ENCODE results near the gene DDX51. TPM values are rescaled to one million over a fixed set of nuclear protein-coding genes. Genes with fewer than 3 reads are reported as not detected.

Gene DDX51
- total and polyA plus RNA-seq, 2 of the 4 experiments (the other 2 are of a cell fraction): 3.8 to 14.5 TPM

DNA sequence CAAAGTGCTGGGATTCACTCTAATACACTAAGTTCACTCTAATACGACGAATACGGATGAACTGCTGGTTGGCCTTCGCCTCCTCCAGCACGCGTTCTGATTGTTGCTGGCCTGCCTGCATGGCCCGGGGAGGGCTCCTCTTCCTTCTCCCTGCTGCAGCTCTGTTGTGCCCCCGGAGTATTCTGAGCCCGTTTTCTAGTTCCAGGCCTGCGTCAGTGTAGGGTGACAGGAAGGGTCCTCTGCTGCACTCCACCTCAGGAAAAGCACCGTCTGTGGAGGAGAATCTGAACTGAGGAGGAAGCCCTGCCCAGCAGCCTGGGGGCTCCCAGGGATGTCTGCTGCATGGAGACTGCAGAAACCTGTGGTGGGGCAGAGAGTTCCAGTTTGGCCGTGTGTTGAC lies 44.4 kb downstream of the DDX51 start:
- ATAC-seq (ENCODE audit: low read depth) (no peak), DNase-seq (no peak)
- H3K56ac ChIP-seq (ENCODE audit: extremely low read depth, insufficient read depth, low read length): no peak overlapping the region
- H3K36me3 ChIP-seq (ENCODE audit: control insufficient read depth, insufficient read depth, low read length): peaks cover 11% of the 10 kb centered on the region; the same call in 1 of the 2 replicates
- TF ChIP-seq MAFK (IDR thresholded peaks at IDR 0.05; ENCODE audit: low read depth, low read length) (no peak), FOS (IDR thresholded peaks at IDR 0.05; ENCODE audit: low read depth, low read length) (no peak), MAZ (IDR thresholded peaks at IDR 0.05; ENCODE audit: borderline replicate concordance, low read depth, low read length) (no peak), POLR2A (IDR thresholded peaks at IDR 0.05; ENCODE audit: low read depth, low read length) (no peak), RFX5 (IDR thresholded peaks at IDR 0.05; ENCODE audit: low read depth, low read length) (no peak), CHD1 (IDR thresholded peaks at IDR 0.05; ENCODE audit: low read depth, low read length) (no peak), CEBPB (IDR thresholded peaks at IDR 0.05; ENCODE audit: low read depth, low read length) (no peak), BHLHE40 (IDR thresholded peaks at IDR 0.05; ENCODE audit: low read depth, low read length) (no peak), RAD21 (IDR thresholded peaks at IDR 0.05; ENCODE audit: low read length) (no peak), RCOR1 (IDR thresholded peaks at IDR 0.05; ENCODE audit: insufficient replicate concordance, low read length) (no peak), MXI1 (IDR thresholded peaks at IDR 0.05; ENCODE audit: borderline replicate concordance, low read depth, low read length) (no peak), USF2 (IDR thresholded peaks at IDR 0.05; ENCODE audit: low read depth, low read length) (no peak), NFE2L2 (IDR thresholded peaks at IDR 0.05; ENCODE audit: low read depth, low read length) (no peak), SMC3 (IDR thresholded peaks at IDR 0.05; ENCODE audit: low read depth, low read length) (no peak), ELK1 (IDR thresholded peaks at IDR 0.05; ENCODE audit: borderline replicate concordance, low read depth, low read length) (no peak)
- TF ChIP-seq, protein P1, sequence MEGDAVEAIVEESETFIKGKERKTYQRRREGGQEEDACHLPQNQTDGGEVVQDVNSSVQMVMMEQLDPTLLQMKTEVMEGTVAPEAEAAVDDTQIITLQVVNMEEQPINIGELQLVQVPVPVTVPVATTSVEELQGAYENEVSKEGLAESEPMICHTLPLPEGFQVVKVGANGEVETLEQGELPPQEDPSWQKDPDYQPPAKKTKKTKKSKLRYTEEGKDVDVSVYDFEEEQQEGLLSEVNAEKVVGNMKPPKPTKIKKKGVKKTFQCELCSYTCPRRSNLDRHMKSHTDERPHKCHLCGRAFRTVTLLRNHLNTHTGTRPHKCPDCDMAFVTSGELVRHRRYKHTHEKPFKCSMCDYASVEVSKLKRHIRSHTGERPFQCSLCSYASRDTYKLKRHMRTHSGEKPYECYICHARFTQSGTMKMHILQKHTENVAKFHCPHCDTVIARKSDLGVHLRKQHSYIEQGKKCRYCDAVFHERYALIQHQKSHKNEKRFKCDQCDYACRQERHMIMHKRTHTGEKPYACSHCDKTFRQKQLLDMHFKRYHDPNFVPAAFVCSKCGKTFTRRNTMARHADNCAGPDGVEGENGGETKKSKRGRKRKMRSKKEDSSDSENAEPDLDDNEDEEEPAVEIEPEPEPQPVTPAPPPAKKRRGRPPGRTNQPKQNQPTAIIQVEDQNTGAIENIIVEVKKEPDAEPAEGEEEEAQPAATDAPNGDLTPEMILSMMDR (conservative IDR thresholded peaks at IDR 0.05; ENCODE audit: low read depth, low read length): no peak
- no peak overlapping the region for H2AFZ ChIP-seq (replicated peaks; ENCODE audit: low read length, poor library complexity)
- no peak overlapping the region for H3K27ac ChIP-seq (ENCODE audit: insufficient read depth, low read length)
- no peak overlapping the region for H2BK20ac ChIP-seq (ENCODE audit: low read depth, low read length)
- H3K9me3 ChIP-seq (ENCODE audit: control insufficient read depth, insufficient read depth, low read length): no peaks in the 10 kb centered on the region
- H2BK15ac ChIP-seq (ENCODE audit: low read depth, low read length): no peak overlapping the region
- intact Hi-C loops (cut with micrococcal nuclease): no loop called here
- H3K14ac ChIP-seq (replicated peaks; ENCODE audit: low read depth, low read length): no peak overlapping the region
- H4K5ac ChIP-seq (ENCODE audit: low read depth, low read length): no peak overlapping the region
- no peak overlapping the region for H4K8ac ChIP-seq (ENCODE audit: low read depth in 2 of 2, low read length in 2 of 2)
- no peaks in the 10 kb centered on the region; the same call in 1 of the 2 replicates for H4K20me1 ChIP-seq (ENCODE audit: insufficient read depth, low read length)
- no TSS peak for BruUV-seq (replicated peaks)
- ChIA-PET CTCF (no interaction called here), POLR2A (ENCODE audit: unreplicated experiment) (no interaction called here)
- no peaks in the 10 kb centered on the region for H3K27me3 ChIP-seq (ENCODE audit: control insufficient read depth, insufficient read depth, low read length)
- no peak overlapping the region for H4K91ac ChIP-seq (ENCODE audit: insufficient read depth, low read depth, low read length)
- 0 out of 2 replicates have a peak, but pooled peaks cover 3% of the 10 kb centered on the region for H3K9me1 ChIP-seq (ENCODE audit: insufficient read depth, low read length)
- in situ Hi-C loops (cut with MboI; ENCODE audit: low sequenced_read_pairs): no loop called here
- no peak overlapping the region for H2BK120ac ChIP-seq (ENCODE audit: low read depth, low read length)
- H3K4me3 ChIP-seq (ENCODE audit: insufficient read depth, low read depth, low read length): no peak overlapping the region
- dilution Hi-C loops (cut with HindIII; ENCODE audit: low sequenced_read_pairs, unreplicated experiment): no loop called here
- no peak overlapping the region for H3K18ac ChIP-seq (ENCODE audit: low read depth, low read length)
- peaks cover 6 to 10% of the 10 kb centered on the region in 2 experiments; a peak in 2 of 4 replicates for H3K79me1 ChIP-seq (ENCODE audit: low read depth in 1 of 2, low read length in 2 of 2)
- H2AK5ac ChIP-seq (ENCODE audit: low read depth, low read length): no peak overlapping the region
- H3K4me2 ChIP-seq (ENCODE audit: low read depth, low read length): no peak overlapping the region
- WGBS, 2 experiments (ENCODE audit: extremely low coverage in 2 of 2, insufficient read length in 1 of 2): 100% methylated on average over 2 of the region's 12 CpGs; no CpG with 5 or more reads in 1 of the 2 experiments
- no peaks in the 10 kb centered on the region for H3K4me1 ChIP-seq (ENCODE audit: control insufficient read depth, insufficient read depth, low read length)
- H3K4ac ChIP-seq (ENCODE audit: low read depth, low read length): no peak overlapping the region
- no peak overlapping the region for H3K9ac ChIP-seq (ENCODE audit: low read depth, low read length)
- peak overlapping the region; percentile 28 for H2AK9ac ChIP-seq (replicated peaks; ENCODE audit: low read depth, low read length, poor library complexity)
- no peak overlapping the region for H2BK5ac ChIP-seq (ENCODE audit: low read depth, low read length, poor library complexity, severe bottlenecking)
- no peak overlapping the region for H3K23ac ChIP-seq (ENCODE audit: low read depth, low read length)
